KBM-7 (cell line): ENCODE results near the gene EIPR1.

ENCODE experiments used
- DNase-seq: peaks from one replicate; pipeline ENCODE4 v3.0.0-alpha.2; 2015
- in situ Hi-C: fragments of 300-500 bp; cut with MboI; formaldehyde crosslinking; loops from 2 replicates; pipeline ENCODE4 v1.14.3; 2020; ENCODE audit warnings: low sequenced_read_pairs, low pct_unique_long_range_greater_than_20kb, mixed read lengths

Gene EIPR1

DNA sequence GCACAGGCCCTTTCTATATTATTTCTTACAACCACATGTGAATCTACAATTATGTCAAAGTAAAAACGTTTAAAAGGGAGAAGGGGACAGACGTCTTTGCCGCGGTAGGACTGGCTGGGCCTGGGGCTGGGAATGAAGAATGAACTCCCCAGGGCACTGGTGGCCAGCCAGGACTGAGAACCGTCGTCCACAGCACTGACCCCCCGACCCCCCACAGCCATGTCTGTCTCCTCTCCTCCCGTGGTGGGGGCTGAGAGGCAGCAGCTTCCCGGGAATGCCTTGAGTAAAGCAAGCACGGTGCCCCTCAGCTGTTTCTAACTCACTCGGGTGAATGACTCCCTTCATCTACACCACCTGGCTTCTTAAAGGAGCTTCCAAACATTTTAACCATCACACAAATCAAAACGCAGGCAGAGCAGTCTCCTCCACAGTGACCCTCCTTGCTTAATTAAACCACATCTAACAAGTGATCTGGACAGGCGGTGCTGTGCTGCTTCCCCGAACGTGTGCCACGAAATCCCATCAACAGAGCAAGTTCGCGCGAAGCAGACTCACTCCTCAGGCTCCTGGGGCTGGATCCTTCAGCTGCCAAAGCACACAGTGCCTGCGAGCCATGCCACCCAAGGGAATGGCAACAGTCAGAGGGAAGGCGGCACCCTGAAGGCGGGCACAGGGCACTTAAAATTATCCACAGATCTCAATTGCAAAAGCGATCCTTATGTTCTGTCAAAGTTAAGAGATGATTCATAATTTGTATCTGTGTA lies 217.7 kb downstream of the EIPR1 start:
- DNase-seq, result no peak
- in situ Hi-C loops, result no loop called here

- DNase-seq, result no peak
- in situ Hi-C loops, result no loop called here
Observed at GRCh38 chr2:3154700-3155099, 222.9 kb downstream of the EIPR1 start.

DNA sequence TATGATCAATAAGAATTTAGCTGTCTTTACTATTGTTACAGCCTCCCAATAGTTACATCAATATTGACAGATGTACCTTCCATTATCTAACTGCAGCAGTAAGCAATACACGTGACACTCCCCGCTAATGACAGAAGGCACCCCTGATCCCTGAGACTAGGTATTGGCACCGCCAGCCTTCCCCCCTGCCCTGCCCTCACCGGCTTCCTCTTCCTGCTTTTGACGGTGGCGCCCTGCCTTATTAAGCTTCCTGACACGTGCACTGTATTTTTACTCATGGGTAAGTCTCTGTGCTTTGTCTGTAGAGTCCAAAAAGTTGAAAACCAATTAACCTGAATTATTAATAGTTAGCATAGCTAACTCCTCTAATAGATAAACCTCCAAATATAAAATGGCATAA lies 223.5 kb downstream of the EIPR1 start:
- in situ Hi-C loops, result no loop called here
- no peak for DNase-seq

DNA sequence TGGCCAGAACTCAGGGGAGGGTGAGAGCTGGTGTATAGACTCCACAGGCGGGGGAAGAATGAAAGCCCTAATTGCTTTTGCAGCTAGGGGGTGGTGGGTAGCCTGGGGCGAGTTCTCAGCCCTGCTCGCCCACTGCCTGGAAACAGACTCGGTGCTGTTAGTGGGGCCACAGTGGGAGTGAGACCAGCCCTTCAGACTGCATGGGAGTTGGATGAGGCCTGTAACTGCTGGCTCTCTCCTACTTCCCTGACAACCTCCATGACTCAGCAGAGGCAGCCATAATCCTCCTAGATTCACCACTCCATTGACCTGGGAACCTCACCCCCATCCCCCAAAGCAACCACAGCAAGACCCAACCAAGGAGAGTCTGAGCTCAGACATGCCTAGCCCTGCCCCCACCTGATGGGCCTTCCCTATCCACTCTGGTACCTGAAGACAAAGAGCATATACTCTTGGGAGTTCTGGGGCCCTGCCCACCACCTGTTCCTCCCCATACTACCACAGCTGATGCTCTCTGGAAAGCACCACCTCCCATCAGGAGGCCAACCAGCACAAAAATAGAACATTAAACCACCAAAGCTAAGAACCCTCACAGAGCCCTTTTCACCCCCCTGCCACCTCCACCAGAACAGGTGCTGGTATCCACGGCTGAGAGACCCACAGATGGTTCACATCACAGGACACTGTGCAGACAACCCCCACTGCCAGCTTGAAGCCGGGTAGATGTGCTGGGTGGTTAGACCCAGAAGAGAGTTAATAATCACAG lies 226.3 kb downstream of the EIPR1 start:
- in situ Hi-C loops, result no loop called here
- DNase-seq, result peak; percentile 16

- DNase-seq, result no peak
- in situ Hi-C loops, result no loop called here
Observed at GRCh38 chr2:3149441-3150217, 228.0 kb downstream of the EIPR1 start.

- DNase-seq, result no peak
- in situ Hi-C loops, result no loop called here
Observed at GRCh38 chr2:3148716-3149115, 228.9 kb downstream of the EIPR1 start.

DNA sequence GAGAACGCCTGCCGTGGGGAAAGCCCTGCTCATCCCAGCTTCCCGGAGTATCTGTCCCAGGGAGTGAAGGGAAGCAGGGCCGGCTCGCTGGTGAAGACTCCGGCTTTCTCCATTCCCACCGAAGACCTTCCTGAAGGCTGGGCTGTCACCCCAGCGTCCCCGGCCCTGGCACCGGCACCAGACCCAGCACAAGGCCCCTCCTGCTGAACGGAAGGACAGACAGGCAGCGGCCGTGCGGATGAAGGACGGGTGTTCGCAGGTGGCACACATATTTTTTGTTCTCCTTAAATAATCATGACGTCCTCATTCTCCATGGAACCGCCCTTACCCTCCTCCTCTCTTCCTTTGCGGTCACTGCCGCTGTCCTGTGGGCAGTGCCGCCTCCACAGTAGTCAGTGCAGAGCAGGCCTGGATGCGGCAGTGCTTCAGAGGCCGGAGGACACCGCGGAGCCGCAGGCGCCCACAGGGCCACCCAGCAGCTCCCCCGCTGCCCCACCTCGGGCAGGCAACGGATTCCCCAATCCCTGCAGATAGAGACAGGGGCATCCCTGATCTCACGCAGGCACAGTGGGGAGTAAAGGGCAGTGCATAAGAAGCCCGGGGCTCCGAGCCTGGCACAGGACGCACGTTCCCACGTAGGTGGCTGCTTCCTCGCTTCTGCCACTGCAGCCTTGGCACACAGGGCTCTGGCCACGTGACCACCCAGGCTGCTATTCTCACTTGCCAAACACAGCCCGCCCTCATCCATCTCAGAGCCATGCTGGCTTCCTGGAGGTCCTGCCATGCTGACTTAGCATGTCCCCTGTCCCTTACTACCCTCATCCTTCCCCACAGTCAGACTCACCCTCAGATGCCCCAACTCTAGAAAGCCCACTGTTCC lies 229.7 kb downstream of the EIPR1 start:
- in situ Hi-C loops, result no loop called here

DNA sequence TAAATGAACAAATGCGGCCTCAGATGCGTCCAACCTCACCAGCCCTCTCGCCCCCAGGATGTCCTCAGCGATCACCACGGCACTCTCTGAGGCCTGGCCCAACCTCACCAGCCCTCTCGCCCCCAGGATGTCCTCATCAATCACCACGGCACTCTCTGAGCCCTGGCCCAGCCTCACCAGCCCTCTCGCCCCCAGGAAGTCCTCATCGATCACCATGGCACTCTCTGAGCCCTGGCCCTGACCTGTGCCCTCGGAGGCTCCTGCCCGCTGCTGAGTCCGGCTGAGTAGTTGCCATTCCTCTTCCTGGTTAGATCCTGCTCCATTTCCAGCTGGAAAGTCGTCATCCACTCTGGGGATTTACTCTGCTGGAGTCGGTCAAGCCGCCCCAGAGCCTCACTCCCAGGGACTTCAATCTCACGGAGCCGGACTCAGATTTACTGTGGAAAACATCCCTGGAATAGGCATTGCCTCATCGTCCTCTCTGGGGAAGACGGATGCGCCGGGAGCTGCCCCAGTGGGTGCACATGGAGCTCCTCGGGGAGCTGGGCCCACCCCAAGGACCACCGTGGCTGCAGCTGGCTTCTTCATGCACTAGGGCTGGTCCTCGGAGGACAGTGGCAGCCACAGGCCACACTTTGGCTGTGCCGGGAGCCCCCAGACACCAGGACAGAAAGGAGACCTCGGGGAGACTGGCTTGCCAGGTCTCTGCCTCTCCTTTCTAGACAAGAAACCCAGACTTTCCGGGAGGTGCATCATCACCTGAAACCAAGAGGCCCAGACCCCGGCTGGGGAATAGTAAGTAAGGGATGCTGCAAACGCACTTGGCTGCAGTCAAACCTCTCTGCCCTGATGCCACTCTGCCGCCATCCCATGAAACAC lies 230.6 kb downstream of the EIPR1 start:
- in situ Hi-C loops, result no loop called here
- no peak for DNase-seq

More for the DNA sequence above, 229.7 kb downstream of the EIPR1 start:
- DNase-seq, result no peak

DNA sequence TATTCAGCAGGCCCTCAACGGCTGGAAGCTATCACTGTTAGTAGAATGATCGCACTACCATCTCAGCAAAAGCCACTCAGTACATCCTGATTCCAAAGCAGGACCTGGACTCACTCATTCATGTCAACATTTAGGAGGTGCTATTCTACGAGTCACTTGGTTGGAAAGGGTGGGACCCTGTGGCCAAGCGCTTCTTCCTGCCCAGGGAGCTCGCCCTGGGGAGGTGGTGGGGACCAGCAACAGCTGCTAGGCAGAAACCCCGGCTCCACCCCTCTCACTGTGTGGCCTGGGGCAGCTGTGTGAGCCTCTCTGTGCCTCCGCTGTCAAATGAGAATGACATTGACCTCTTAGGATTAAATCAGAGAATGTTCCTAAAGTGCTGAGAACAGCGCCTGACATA lies 231.4 kb downstream of the EIPR1 start:
- no peak for DNase-seq
- in situ Hi-C loops, result no loop called here

- DNase-seq, result no peak
- in situ Hi-C loops, result no loop called here
Observed at GRCh38 chr2:3145471-3146021, 232.1 kb downstream of the EIPR1 start.

DNA sequence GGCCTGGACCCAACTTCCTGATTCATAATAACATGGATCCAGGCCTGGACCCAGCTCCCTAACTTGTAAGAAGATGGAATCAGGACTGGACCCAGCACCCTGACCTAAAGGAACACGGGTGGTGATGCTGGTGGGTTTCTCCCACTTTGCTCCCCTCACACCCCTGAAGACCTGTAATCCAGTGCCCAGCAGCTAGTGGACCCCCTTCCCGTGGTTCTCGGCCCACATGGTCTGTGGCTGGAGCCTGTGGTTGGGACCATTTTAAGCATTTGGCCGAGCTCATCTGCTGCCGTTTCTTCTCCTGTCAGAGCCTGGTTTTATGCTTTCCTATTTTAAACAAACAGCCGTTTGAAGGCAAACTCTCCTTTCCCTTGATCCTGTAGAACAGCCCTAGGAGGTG lies 232.8 kb downstream of the EIPR1 start:
- in situ Hi-C loops, result no loop called here
- no peak for DNase-seq

GRCh38 chr2:3143602-3144001 lies 234.0 kb downstream of the EIPR1 start:
- DNase-seq, result no peak
- in situ Hi-C loops, result no loop called here

DNA sequence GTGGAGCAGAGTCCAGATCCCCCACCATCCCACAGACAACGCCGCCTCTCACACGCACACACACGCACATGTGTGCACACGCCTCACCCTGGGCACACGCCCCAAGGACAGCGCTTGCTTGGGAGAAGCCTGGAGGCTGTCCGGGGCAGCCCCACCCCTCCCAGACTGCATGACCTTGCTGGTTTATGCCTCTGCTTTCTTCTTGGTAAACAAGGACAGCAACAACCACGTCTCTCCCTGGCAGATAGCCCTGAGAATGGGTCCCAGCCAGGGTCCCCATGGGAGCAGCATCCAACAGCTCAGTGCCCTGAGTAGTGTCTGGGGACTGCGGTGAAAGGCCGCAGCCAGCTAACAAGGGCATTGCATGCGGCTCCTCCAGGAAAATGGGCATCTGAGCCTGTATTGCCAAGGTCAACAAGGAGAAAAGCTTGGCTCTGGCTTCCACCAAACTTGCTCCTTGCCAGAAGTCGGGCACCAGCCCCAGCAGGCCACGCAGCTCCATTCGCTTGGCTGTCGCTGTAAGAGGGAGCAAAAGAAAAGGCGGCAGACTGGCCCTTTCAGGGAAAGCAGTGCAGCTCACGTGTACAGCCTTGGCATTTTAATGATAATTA lies 234.6 kb downstream of the EIPR1 start:
- DNase-seq, result no peak
- in situ Hi-C loops, result no loop called here

- DNase-seq, result no peak
- in situ Hi-C loops, result no loop called here
Observed at GRCh38 chr2:3142210-3142609, 235.4 kb downstream of the EIPR1 start.

- DNase-seq, result no peak
- in situ Hi-C loops, result no loop called here
Observed at GRCh38 chr2:3141696-3142095, 235.9 kb downstream of the EIPR1 start.

- in situ Hi-C loops, result no loop called here
- no peak for DNase-seq
Observed at GRCh38 chr2:3139906-3140305, 237.7 kb downstream of the EIPR1 start.
